ENCODE results near the gene PCDH9.

DNA sequence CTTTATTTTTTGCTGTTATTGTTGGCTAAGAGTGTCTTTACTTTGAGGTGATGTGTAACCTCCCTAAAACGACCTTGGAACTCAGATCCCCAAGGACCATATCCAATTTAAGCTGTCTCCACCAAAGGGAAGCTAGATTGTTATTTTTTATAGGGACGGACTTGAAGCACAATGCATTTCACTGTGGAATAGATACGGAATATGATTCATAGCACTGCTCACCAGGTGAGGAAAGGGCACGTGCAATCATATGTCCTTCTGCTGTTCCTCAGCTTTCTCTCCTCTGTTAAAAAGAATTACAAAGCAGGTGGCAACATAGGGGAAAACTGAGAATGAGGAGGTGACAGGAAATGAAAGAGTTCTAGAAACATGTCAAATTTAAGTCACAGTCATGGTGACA lies 679.0 kb downstream of the PCDH9 start:
- TF ChIP-seq, protein P1, sequence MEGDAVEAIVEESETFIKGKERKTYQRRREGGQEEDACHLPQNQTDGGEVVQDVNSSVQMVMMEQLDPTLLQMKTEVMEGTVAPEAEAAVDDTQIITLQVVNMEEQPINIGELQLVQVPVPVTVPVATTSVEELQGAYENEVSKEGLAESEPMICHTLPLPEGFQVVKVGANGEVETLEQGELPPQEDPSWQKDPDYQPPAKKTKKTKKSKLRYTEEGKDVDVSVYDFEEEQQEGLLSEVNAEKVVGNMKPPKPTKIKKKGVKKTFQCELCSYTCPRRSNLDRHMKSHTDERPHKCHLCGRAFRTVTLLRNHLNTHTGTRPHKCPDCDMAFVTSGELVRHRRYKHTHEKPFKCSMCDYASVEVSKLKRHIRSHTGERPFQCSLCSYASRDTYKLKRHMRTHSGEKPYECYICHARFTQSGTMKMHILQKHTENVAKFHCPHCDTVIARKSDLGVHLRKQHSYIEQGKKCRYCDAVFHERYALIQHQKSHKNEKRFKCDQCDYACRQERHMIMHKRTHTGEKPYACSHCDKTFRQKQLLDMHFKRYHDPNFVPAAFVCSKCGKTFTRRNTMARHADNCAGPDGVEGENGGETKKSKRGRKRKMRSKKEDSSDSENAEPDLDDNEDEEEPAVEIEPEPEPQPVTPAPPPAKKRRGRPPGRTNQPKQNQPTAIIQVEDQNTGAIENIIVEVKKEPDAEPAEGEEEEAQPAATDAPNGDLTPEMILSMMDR (IDR thresholded peaks at IDR 0.05), result no peak
- TF ChIP-seq POLR2A (IDR thresholded peaks at IDR 0.05), result no peak
